ENCODE measurements around the gene GGCT.

Gene GGCT

DNA sequence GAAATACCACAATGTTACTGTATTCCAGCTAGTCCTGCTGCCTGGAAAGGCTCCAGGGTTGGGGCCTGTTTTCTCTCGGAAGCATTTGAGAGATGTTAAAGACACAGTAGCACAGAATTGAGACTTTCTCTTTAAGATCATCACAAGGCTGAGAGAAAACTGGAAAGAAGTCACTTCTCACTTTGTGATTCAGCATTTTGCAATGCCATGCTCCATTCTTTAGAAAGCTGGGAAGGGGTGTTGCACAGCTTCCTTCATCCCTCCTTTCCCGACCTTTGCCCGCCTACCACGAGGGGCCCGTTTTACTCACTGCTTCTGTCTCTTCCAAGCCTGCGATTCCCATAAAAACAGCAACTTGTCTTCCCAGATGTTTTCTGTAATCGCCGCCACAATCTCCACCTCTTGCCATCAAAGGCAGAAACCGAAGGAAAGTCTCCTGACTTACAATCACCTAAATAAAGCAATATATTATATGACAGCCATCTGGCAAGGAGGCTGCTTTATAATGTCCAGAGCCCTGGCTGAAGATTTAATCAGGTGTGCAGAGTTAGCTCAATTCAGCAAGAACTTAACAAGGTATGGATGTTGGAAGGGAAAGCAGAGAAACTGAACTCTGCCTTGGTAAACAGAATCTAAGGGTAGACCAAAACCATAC, 44.9 kb downstream of the GGCT start:
- no peak for DNase-seq

DNA sequence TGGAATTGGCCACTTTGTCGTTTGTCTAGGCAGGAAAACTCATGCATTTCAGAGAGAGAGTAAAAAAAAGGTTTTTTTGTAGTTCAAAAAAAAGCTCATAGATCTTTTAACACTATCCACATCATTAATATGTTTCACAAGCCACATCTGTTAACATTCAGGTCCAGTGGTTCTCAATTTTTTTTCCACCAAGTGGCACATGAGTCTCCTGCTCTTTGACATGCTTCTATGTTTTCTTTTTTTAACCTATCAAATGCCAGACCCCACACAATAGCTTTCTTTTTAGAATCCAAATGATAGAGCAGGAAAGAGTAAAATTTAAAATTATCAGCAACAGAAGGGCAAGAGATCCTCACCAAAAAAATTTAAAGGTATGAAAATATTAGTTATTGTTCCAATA, 46.3 kb downstream of the GGCT start:
- DNase-seq = no peak

DNA sequence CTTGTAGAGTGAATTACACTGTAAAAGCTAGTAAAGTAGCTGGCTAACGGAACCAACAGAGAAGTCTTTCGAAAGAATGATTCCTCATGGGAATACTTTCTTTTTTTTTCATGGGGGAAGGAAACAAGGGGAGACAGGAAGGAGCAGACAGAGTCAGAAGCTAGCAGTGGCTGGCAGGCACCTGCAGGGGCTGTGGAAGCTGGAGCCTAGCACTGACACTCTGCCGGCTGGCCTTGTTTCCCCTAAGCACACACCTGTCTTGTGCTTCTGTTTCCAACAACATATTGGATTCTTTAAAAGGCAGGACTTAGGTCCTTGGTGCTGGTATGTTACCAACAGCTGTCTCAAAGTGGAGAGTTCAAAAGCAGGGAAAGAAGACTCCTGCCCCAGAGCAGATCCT, 50.7 kb downstream of the GGCT start:
- DNase-seq = no peak

DNA sequence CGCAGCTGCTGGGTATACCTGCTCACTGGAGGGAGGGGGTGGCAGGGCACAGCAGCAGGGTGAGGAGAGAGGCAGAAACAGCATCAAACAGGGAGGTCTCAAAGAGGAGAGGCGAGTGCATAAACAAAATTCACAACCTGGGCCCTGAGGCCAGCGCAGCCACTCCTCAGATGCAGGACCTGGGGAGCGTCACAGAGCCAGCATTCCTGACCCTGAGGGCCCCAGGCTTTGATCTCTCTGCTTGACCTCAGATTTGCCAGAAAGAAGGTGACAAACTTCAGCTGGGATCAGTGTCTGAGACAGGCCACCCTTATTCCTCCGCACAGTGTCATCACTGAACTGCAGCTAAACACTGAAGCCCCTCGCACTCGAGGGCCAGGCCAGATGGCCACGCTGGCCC, 51.6 kb downstream of the GGCT start:
- DNase-seq = no peak

DNA sequence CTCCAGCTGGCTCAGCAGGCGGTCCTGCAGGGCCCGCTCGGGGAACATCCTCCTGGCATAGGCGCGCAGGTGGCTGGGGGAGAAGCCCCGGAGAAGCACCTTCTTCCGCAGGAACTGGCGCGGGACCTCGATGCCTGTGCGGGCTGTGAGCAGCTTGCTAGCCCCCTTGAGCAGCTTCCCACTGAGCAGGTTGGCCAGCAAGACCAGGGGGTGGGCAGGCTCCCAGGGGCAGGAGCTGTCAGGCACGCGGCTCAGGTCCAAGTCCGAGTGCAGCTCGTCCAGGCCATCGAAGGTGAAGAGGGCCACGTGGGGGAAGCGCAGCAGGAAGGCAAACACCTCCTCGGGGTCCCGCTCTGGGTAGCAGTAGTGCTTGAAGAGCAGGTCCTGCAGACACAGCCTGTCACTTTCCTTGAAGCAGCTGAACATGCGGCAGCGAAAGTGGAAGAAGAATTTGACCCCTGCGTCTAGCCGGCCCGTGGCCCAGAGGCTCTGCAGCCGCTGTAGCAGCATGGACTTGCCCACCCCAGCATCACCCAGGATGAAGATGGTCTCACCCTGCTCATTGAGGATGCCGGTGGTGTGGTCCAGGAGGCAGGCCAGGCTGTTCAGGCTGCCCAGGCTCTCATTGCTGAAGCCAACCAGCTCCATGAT, 52.2 kb downstream of the GGCT start:
- DNase-seq = no peak

DNA sequence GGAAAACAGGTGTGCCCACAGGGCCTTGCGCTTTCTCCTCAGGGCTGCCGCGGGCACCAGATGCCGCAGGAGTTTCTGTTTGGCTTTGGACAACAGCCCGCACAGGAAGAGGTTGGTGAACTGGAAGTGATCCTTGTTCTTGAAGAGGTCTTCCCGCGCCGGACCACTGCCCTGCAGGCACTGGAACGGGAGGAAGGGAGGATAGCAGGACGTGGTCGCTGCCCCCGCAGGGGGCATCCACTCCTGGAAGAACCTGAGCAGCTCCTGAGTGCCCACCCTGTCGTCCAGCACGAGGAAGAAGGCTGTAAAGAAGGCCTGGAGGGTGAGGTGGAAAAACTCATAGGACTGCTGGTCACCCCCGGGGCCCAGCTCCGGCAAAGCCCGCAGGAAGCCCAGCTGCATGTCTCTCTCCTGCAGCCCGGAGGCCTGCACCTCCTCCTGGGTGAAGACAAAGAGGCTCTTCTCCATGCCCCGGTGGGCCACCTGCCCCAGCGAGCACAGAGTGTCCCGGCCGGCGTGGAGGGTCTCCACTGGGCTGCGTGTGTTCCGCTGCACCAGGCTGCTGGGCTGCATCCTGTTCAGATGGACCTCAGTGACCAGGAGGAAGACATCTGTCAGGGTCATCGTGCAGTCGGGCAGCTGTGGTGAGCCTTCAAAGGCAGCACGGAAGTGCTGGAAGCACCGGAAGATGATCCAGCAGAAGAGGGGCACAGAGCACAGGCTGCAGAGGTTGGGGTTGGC, 52.9 kb downstream of the GGCT start:
- no peak for DNase-seq

DNA sequence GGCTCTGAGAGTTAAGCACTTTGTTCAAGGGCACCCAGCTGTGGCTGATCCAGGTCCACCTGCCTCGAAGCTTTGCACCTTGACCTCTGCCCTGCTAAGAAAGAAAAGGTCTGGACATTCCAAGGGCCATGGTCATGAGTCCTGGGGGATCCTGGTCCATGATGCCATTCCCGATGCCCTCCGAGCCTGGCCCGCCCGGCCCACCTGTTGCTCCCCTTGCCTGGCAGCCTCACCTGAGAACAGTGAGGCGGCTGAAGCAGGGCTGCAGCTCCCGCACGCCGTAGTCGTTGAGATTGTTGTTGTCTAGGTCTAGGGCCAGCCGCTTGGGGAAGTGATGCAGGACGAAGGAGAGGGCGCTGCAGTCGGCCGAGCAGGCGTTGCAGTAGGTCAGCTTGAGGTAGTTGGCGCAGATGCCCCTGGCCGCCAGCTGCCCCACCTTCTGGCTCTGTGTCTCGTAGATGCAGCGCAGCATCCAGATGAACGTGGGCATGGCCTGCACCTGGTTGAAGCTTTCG, 53.6 kb downstream of the GGCT start:
- no peak for DNase-seq

DNA sequence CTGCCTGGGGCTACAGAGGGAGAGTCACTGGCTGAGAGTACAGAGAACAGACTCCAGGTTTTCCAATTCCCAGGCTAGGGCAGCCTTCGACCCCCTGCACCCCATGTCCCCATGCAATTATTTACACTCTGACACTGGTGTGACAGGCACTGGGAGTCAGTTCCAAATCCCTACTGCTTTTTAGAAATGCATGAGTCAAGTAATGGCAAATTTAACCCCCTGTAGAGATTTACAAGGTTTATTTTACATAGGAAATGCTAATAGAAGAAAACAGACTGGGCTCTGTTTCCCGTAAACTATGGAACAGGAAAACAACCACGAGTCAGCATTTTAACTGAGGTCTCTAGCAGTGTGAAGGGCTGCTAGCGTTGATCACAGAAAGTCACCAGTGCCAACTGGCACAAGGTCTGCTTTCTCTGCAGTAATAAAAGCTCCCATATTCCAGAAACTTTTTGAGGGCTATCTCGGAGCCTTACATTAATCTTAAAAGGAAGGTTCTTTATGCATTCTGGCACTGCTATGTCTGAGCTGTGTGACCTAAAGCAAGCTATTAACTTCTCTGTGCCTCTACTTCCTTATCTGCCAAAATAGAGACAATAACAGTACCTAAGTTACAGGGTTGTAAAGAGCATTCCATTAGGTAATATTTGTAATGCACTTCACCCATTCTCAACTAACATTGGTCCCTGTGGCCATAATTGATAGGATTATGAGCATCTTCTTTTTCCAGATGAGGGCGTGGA, 54.2 kb downstream of the GGCT start:
- no peak for DNase-seq

DNA sequence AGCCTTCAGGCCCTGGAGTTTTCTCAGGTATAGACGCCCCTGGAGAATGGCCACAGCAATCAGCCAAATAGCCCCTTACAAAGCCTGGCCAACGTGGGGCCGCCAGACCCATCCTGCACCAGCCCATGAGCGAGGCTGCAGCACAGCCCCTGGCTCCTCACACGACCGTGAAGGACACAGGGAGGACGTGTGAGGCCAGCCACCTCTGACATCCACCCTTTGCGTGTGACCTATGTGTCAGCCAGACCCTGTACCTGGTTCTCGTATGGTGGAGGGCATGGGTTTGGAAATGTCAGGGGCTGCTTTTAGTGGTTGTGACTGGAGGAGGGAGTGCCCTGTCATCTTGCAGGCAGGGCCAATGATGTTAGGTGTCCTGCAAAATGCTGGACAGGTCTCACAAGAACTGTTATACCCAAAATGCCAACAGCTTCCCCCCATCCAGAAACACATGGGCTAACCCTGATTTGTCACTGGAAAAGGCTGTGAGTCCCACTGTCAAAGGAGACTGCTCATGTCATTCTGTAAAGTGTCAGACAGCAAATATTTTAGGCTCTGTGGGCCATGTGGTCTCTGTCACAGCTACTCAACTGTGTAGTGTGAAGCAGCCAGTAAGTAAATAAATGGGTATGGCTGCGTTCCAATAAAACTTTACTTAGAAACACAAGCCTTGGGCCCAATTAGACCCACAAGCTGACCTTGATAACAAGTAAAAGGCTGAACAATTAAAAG, 56.0 kb downstream of the GGCT start:
- no peak for DNase-seq

DNA sequence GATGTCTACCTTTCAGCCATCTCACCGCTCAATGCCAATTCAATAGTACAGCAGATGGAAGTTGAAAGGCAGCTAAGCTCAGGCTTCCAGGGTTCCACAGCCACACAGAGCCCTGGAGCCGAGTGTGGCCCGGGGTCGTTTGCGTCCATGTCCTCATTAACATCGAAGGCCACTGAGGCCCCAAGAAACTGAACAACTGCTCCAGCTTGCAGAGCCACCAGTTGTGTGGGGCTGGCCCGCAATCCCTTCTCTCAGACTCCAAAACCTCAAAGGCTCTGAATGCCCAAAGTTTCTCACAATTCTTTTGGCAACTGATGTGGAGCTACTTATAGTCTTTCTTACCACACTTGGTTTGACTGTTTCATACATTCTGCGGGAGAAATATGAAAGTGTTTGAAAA, 57.2 kb downstream of the GGCT start:
- DNase-seq = no peak

All from CD4-positive, alpha-beta T cell treated with Interleukin-4 for 4 hours (primary cell).